Forelimb muscle (tissue), 1 donor: ENCODE data around the gene EIF3L. TPM values are rescaled to one million over a fixed set of nuclear protein-coding genes. Genes with fewer than 3 reads are reported as not detected.

Experiments used
- DNase-seq: peaks from one replicate; pipeline ENCODE4 v3.0.0-alpha.2; 2013; ENCODE audit warnings: low read depth
- polyA plus RNA-seq: library from polyadenylated mRNA; unstranded; fragments of 120-200 nt; gene quantifications from one replicate; pipeline ENCODE4 v1.2.1, GENCODE V29; 2013; ENCODE audit not compliant: insufficient read length

EIF3L gene
- polyA plus RNA-seq, 1 donor, result 1,359 TPM

GRCh38 chr22:37854946-37855345 lies 5.7 kb downstream of the EIF3L start:
- no peak for DNase-seq

GRCh38 chr22:37855462-37855861 lies 6.2 kb downstream of the EIF3L start:
- no peak for DNase-seq

- no peak for DNase-seq
These were observed 11.7 kb downstream of the EIF3L start for GRCh38 chr22:37860796-37861421.

DNA sequence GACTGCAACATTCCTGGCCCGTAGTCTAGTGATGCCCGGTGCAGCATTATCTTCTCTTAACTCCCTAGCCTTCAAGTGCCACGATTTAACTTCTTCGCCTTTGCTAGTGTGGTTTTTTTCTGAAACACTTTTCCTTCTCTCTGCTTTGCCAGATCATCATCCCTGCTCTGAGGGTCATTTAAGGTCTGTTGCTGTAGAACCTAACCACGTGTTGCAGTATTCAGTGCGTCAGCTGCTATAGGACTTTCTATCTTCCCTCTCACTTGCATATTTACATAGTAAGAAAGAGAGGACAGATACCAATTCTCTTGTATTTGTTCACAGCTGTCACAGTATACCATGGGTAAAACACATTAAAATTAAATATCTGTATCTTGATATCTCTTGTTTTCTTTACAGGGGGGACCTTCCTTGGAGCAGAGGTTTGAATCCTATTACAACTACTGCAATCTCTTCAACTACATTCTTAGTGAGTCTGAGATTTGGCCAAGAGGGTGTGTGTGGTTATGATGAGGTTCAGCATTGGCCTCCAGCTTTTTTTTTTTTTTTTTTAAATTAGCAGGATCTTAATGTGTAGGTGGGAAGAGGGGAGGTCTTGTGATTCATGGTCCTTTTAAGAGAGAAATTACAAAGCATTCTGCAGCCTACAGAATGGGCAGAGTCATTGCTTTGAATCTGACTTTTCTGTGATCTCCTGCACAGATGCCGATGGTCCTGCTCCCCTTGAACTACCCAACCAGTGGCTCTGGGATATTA lies 13.5 kb downstream of the EIF3L start:
- DNase-seq, result no peak

- DNase-seq, result no peak
These were observed 16.3 kb downstream of the EIF3L start for GRCh38 chr22:37865510-37865909.

- DNase-seq, result no peak
These were observed 21.1 kb downstream of the EIF3L start for GRCh38 chr22:37870273-37870672.

- no peak for DNase-seq
These were observed 31.6 kb downstream of the EIF3L start for GRCh38 chr22:37880668-37881440.

DNA sequence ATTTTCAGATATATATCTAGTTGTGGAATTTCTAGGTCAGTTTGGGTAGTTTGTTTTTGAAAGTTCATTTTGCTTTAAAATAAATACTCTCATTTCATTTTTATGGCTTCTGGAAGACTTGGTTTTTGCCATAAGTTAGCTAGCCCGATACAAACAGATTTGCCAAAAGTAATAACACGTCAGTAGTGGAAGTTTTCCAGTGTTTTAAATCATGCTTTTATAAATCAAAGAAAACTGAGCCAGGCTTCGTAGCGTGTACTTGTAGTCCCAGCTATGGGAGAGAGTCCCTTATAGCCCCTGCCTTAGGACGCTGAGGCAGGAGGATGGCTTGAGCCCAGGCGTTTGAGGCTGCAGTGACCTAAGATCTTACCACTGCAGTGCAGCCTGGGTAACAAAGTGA lies 35.2 kb downstream of the EIF3L start:
- no peak for DNase-seq

DNA sequence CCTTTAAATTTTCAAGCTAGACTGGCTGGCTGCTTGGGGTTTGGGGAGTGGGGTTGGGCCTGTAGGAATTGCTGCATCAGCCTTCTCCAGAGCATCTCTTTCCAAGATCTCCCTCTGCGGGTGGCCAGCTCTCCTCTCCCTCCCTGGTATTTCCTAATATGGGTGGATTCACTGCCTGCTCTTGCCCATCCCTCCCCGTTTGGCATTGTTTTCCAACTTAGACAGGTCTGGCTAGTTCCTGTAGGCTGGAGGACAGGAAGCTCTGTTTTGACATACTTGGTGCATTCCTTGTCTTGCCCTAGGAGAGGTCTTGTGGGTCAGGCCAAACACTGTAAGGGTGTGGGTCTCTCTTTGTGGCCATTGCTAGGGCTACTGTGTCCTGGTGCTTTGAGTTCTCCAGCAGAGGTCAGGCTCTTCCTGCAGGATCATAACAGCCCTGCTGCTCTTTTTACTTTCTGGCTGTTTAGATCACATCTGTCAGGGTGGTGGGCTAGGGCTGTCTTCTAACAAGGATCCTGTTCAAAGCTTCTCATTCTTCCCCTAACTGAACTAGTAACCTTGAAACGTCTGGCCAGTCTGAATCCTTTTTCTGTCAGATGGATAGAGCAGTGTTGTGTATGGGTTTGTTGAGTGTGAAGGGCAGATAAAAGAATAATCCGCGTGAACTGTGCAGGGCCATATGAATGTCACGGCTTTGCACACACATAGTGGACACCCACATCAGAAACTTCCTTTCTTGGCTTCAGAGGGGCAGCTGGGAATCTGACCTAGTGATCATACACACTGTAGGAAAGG lies 38.6 kb downstream of the EIF3L start:
- DNase-seq, result no peak

GRCh38 chr22:37891926-37892325 lies 42.7 kb downstream of the EIF3L start:
- DNase-seq, result no peak

- no peak for DNase-seq
These were observed 43.5 kb downstream of the EIF3L start for GRCh38 chr22:37892566-37893335.

GRCh38 chr22:37893583-37893983 lies 44.4 kb downstream of the EIF3L start:
- DNase-seq, result no peak

- DNase-seq, result no peak
These were observed 45.9 kb downstream of the EIF3L start for GRCh38 chr22:37894939-37895670.

DNA sequence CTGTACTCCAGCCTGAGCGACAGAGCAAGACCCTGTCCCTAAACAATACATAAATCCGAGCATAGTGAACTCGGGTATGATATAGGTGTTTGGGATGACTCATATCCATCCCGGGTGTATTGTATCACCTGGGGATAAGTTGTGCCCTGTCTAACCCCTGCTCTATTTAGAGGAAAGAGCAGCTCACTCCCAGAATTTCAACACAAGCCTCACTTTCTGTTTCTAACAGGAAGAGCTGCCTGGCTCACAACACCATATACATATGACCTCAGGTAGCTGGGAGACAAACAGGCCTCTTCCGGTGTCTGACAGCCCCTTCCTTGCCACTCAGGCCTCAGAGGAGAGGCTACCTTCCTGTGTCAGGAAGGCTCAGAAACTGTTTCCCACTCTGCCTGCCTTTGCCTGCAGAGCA lies 47.0 kb downstream of the EIF3L start:
- no peak for DNase-seq

GRCh38 chr22:37896939-37897338 lies 47.7 kb downstream of the EIF3L start:
- no peak for DNase-seq

GRCh38 chr22:37897807-37898206 lies 48.6 kb downstream of the EIF3L start:
- no peak for DNase-seq

GRCh38 chr22:37898441-37899181 lies 49.4 kb downstream of the EIF3L start:
- no peak for DNase-seq

DNA sequence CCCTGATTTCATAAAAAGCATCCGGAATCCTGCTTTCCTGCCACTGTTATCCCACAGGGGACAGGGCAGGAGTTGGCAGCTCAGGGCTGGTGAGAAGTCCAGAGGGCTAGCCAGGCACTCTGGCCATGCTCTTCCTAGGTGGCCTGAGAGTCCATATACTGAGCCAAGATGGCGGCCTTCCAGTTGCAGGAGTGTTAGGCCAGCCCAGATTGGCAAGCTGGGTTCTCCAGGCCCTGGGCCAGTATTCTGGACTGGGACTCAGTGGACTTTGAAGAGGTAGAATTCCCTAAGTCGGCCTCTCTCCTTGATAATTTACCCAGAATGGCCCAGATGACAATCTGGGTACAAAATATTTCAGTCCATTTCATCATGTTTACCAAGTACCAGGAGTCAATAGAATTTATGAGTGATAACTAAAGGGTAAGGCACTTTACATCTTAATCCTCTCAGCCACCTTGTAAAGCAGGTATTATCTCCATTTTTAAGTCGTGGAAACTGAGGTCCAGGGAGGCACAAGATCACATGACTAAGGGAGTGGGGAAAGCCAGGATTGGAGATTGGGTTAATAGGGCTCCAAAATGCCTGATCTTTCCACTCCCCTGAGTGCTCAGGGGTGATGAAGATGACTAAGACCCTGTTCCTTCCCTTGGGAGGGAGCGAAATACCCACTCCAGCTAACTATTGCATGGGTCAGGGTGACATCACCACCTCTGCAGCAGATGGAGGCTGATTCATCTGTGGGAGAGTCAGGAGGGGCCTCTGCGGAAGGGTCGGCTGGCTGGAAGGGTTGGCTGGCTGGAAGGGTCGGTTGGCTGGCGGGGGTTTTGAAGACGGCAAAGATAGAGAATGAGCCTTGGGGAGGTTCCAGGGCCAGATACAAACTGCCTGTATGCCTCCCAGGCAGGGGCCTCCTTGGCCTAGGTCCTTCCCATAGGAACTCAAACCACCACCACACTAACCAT lies 55.6 kb downstream of the EIF3L start:
- DNase-seq, result no peak
